ENCODE results near the gene FTO.
"Not testable (repeated sequence)": the region's sequence is repeated elsewhere in the genome, so short reads cannot be mapped to it uniquely, and the experiment has no call there.

FTO gene

GRCh38 chr16:53681354-53681753 lies 22.6 kb upstream of the FTO start:
- intact Hi-C loops (cut with DNase I; ENCODE audit: low total_unique reads): no loop called here
- no peak for DNase-seq
- no peak overlapping the region for H3K4me3 ChIP-seq
- H3K4me1 ChIP-seq: peaks cover 0 to 10% (median 0%) of the 10 kb centered on the region in 4 donors
- H3K36me3 ChIP-seq: peaks cover 0 to 14% (median 6%) of the 10 kb centered on the region in 3 donors
- no peak for TF ChIP-seq CTCF (IDR thresholded peaks at IDR 0.05)
- no peaks in the 10 kb centered on the region for H3K27me3 ChIP-seq
- no peak overlapping the region for H3K27ac ChIP-seq
- no peaks in the 10 kb centered on the region for H3K9me3 ChIP-seq

GRCh38 chr16:53685334-53685733 lies 18.6 kb upstream of the FTO start:
- intact Hi-C loops (cut with DNase I; ENCODE audit: low total_unique reads): loop anchor here (5.0 kb wide), 1 partner anchor 652 kb away; no protein-coding TSS in a partner anchor
- H3K27ac ChIP-seq, H3K4me3 ChIP-seq, H3K27me3 ChIP-seq, H3K4me1 ChIP-seq, DNase-seq, H3K9me3 ChIP-seq: not testable (repeated sequence)
- H3K36me3 ChIP-seq: peaks cover 0 to 14% (median 6%) of the 10 kb centered on the region in 3 donors

- H3K27ac ChIP-seq: no peak overlapping the region
- no peak for DNase-seq
- peaks cover under 1 to 17% (median 6%) of the 10 kb centered on the region in 3 donors for H3K36me3 ChIP-seq
- H3K27me3 ChIP-seq: no peaks in the 10 kb centered on the region
- intact Hi-C loops (cut with DNase I; ENCODE audit: low total_unique reads): loop anchor here (5.0 kb wide), 1 partner anchor 651 kb away; no protein-coding TSS in a partner anchor
- no peak for TF ChIP-seq CTCF (IDR thresholded peaks at IDR 0.05)
- no peak overlapping the region for H3K4me3 ChIP-seq
- H3K4me1 ChIP-seq: no peaks in the 10 kb centered on the region
- no peaks in the 10 kb centered on the region for H3K9me3 ChIP-seq
These were observed 17.2 kb upstream of the FTO start for GRCh38 chr16:53686710-53687109.

GRCh38 chr16:53689636-53690035 lies 14.3 kb upstream of the FTO start:
- intact Hi-C loops (cut with DNase I; ENCODE audit: low total_unique reads): loop anchor here (5.0 kb wide), 1 partner anchor 648 kb away; no protein-coding TSS in a partner anchor
- H3K9me3 ChIP-seq: no peaks in the 10 kb centered on the region
- TF ChIP-seq CTCF (IDR thresholded peaks at IDR 0.05): no peak
- H3K4me3 ChIP-seq: no peak overlapping the region
- peaks cover 5 to 15% (median 6%) of the 10 kb centered on the region in 3 donors for H3K36me3 ChIP-seq
- no peaks in the 10 kb centered on the region for H3K4me1 ChIP-seq
- no peak for DNase-seq
- H3K27ac ChIP-seq: no peak overlapping the region
- no peaks in the 10 kb centered on the region for H3K27me3 ChIP-seq

- Histone ChIP-seq H3K27ac (no peak overlapping the region), H3K36me3 (peaks cover 0 to 6% (median 3%) of the 10 kb centered on the region in 3 donors), H3K4me3 (no peak overlapping the region), H3K9me3 (no peaks in the 10 kb centered on the region), H3K4me1 (no peaks in the 10 kb centered on the region), H3K27me3 (no peaks in the 10 kb centered on the region)
- no peak for TF ChIP-seq CTCF (IDR thresholded peaks at IDR 0.05)
- DNase-seq: no peak
- intact Hi-C loops (cut with DNase I; ENCODE audit: low total_unique reads): no loop called here
These were observed 13.2 kb upstream of the FTO start for GRCh38 chr16:53690771-53691170.

- Histone ChIP-seq H3K27ac (no peak overlapping the region), H3K4me1 (no peaks in the 10 kb centered on the region), H3K9me3 (no peaks in the 10 kb centered on the region), H3K27me3 (no peaks in the 10 kb centered on the region), H3K36me3 (peaks cover 0 to 9% (median 3%) of the 10 kb centered on the region in 3 donors), H3K4me3 (no peak overlapping the region)
- intact Hi-C loops (cut with DNase I; ENCODE audit: low total_unique reads): no loop called here
- no peak for DNase-seq
- no peak for TF ChIP-seq CTCF (IDR thresholded peaks at IDR 0.05)
These were observed 11.8 kb upstream of the FTO start for GRCh38 chr16:53692146-53692545.
